Neural progenitor cell (in vitro differentiated cells): ENCODE results near the gene TBC1D14.

Experiments
- EZH2 ChIP-seq: fragments of 200-600 bp; sonication (generic); IDR thresholded peaks from 2 replicates; pipeline ENCODE4 v1.6.1; 2017; ENCODE audit warnings: antibody characterized with exemption, mild to moderate bottlenecking, moderate library complexity
- EZH2phosphoT487 ChIP-seq: fragments of 200-600 bp; sonication (generic); IDR thresholded peaks from 2 replicates; pipeline ENCODE4 v1.6.1; 2017; ENCODE audit warnings: antibody characterized with exemption
- TF ChIP-seq, protein P1 (sequence below): fragments of 200-600 bp; sonication (generic); IDR thresholded peaks from 2 replicates; pipeline ENCODE4 v1.5.1; 2017; ENCODE audit warnings: antibody characterized with exemption, mild to moderate bottlenecking

- TF ChIP-seq, protein P1, sequence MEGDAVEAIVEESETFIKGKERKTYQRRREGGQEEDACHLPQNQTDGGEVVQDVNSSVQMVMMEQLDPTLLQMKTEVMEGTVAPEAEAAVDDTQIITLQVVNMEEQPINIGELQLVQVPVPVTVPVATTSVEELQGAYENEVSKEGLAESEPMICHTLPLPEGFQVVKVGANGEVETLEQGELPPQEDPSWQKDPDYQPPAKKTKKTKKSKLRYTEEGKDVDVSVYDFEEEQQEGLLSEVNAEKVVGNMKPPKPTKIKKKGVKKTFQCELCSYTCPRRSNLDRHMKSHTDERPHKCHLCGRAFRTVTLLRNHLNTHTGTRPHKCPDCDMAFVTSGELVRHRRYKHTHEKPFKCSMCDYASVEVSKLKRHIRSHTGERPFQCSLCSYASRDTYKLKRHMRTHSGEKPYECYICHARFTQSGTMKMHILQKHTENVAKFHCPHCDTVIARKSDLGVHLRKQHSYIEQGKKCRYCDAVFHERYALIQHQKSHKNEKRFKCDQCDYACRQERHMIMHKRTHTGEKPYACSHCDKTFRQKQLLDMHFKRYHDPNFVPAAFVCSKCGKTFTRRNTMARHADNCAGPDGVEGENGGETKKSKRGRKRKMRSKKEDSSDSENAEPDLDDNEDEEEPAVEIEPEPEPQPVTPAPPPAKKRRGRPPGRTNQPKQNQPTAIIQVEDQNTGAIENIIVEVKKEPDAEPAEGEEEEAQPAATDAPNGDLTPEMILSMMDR, result no peak
- no peak for TF ChIP-seq EZH2
- no peak for TF ChIP-seq EZH2phosphoT487
Measured at GRCh38 chr4:6933691-6934430, 24.2 kb downstream of the TBC1D14 start.
